ENCODE measurements around the gene CALHM1. TPM values are rescaled to one million over a fixed set of nuclear protein-coding genes. Genes with fewer than 3 reads are reported as not detected.
"Not testable (repeated sequence)": the region's sequence is repeated elsewhere in the genome, so short reads cannot be mapped to it uniquely, and the experiment has no call there.

CALHM1 gene
- total RNA-seq, 4 donors from 2014 or later, result not detected

- WGBS, 2 donors, result 82 to 88% methylated on average over 5 of the region's 5 CpGs
- H3K4me3 ChIP-seq (ENCODE audit: low read depth, poor library complexity, severe bottlenecking), result no peak overlapping the region
Measured at GRCh38 chr10:103417601-103418000, 41.1 kb downstream of the CALHM1 start.

GRCh38 chr10:103417148-103417469 is 41.6 kb downstream of the CALHM1 start:
- intact Hi-C loops (cut with DNase I; ENCODE audit: low total_unique reads), result loop anchor here (5.0 kb wide), 1 partner anchor 70 kb away; no protein-coding TSS in a partner anchor
- H3K4me3 ChIP-seq (ENCODE audit: low read depth, poor library complexity, severe bottlenecking); DNase-seq (ENCODE audit: low spot score in 2 of 2): not testable (repeated sequence)
- WGBS, 2 donors, result 90 to 91% methylated on average over 5 of the region's 5 CpGs
- peak in 1 of 3 donors; percentile 1 for TF ChIP-seq CTCF (IDR thresholded peaks at IDR 0.05)

More at GRCh38 chr10:103417601-103418000, 41.1 kb downstream of the CALHM1 start:
- intact Hi-C loops (cut with DNase I; ENCODE audit: low total_unique reads), result loop anchor here (5.0 kb wide), 1 partner anchor 70 kb away; no protein-coding TSS in a partner anchor
- no peak for DNase-seq (ENCODE audit: low spot score in 2 of 2)
- no peak for TF ChIP-seq CTCF (IDR thresholded peaks at IDR 0.05)
- no peak for TF ChIP-seq POLR2A (IDR thresholded peaks at IDR 0.05)

GRCh38 chr10:103416436-103417147 is 42.1 kb downstream of the CALHM1 start:
- intact Hi-C loops (cut with DNase I; ENCODE audit: low total_unique reads), result loop anchor here (5.0 kb wide), 1 partner anchor 71 kb away; no protein-coding TSS in a partner anchor
- H3K4me3 ChIP-seq (ENCODE audit: low read depth, poor library complexity, severe bottlenecking), result no peak overlapping the region
- TF ChIP-seq POLR2A (IDR thresholded peaks at IDR 0.05), result no peak
- TF ChIP-seq CTCF (IDR thresholded peaks at IDR 0.05), result peak in 1 of 3 donors; percentile 5
- 47 to 48% methylated on average over 8 of the region's 8 CpGs for WGBS, 2 donors
- peak in 1 of 2 donors; percentile 75 for DNase-seq (ENCODE audit: low spot score in 2 of 2)

GRCh38 chr10:103415581-103415980 is 43.1 kb downstream of the CALHM1 start:
- no peak for DNase-seq (ENCODE audit: low spot score in 2 of 2)
- no peak overlapping the region for H3K4me3 ChIP-seq (ENCODE audit: low read depth, poor library complexity, severe bottlenecking)
- no peak for TF ChIP-seq CTCF (IDR thresholded peaks at IDR 0.05)
- TF ChIP-seq POLR2A (IDR thresholded peaks at IDR 0.05), result no peak
- intact Hi-C loops (cut with DNase I; ENCODE audit: low total_unique reads), result loop anchor here (5.0 kb wide), 1 partner anchor 72 kb away; no protein-coding TSS in a partner anchor
- WGBS, 2 donors, result 75% methylated on average over 8 of the region's 8 CpGs

- 87 to 96% methylated on average over 2 of the region's 2 CpGs for WGBS, 2 donors
- TF ChIP-seq CTCF (IDR thresholded peaks at IDR 0.05) (no peak), POLR2A (IDR thresholded peaks at IDR 0.05) (no peak)
- no peak for DNase-seq (ENCODE audit: low spot score in 2 of 2)
- no peak overlapping the region for H3K4me3 ChIP-seq (ENCODE audit: low read depth, poor library complexity, severe bottlenecking)
- intact Hi-C loops (cut with DNase I; ENCODE audit: low total_unique reads), result no loop called here
Measured at GRCh38 chr10:103413564-103413963, 45.1 kb downstream of the CALHM1 start.

Other genes with a start within 250 kb of the CALHM1 start
- gene RPEL1, start 213.0 kb downstream of the CALHM1 start, total RNA-seq, result not detected
- 1 to 10 TPM in 2 of 4 donors, under 1 TPM in 2; 0.30 to 2.5 (median 1.1) TPM for gene INA, start 181.8 kb downstream of the CALHM1 start, total RNA-seq
- gene PCGF6, start 107.8 kb downstream of the CALHM1 start, total RNA-seq, result 10 to 100 TPM in 1 of 4 donors, 1 to 10 TPM in 3; 5.4 to 10.9 (median 7.0) TPM
- gene TAF5, start 90.9 kb downstream of the CALHM1 start, total RNA-seq, result 1 to 10 TPM; 4.1 to 8.9 (median 6.1) TPM
- 100 to 1,000 TPM in 3 of 4 donors, 10 to 100 TPM in 1; 56.0 to 222 (median 152) TPM for gene ATP5MK, start 62.4 kb downstream of the CALHM1 start, total RNA-seq
- gene PDCD11, start 62.3 kb downstream of the CALHM1 start, total RNA-seq, result 10 to 100 TPM; 14.2 to 23.1 (median 20.5) TPM
- gene CALHM2, start 6.5 kb downstream of the CALHM1 start, total RNA-seq, result 10 to 100 TPM; 13.8 to 37.2 (median 15.4) TPM
- not detected for gene CALHM3, start 20.3 kb upstream of the CALHM1 start, total RNA-seq
- gene NEURL1, start 34.8 kb upstream of the CALHM1 start, total RNA-seq, result under 1 TPM in 3 of 4 donors, not detected in 1; 0.13 to 0.23 (median 0.22) TPM

Data from lower leg skin (tissue), 4 donors.